Astrocyte (in vitro differentiated cells and primary cell): ENCODE results near the gene HESX1. TPM values are rescaled to one million over a fixed set of nuclear protein-coding genes. Genes with fewer than 3 reads are reported as not detected.

ENCODE experiments used
- DNase-seq: peaks from one replicate; pipeline ENCODE4 v3.0.0-alpha.2; 2010; ENCODE audit warnings: low read depth
- FAIRE-seq: peaks from 2 replicates; lab custom pipeline; 2011; peaks lifted over from hg19 to GRCh38; lab: Jason Lieb, UNC
- H2AFZ ChIP-seq: 2 replicates; pipeline ENCODE4 v1.6.0; 2012; ENCODE audit warnings: low read depth, low read length, inconsistent platforms
- H3K27ac ChIP-seq: 2 replicates; pipeline ENCODE4 v1.5.1; 2011; ENCODE audit warnings: low read depth, low read length, inconsistent platforms
- H3K27me3 ChIP-seq: 2 replicates; pipeline ENCODE4 v1.6.0; 2011; ENCODE audit warnings: low read length, inconsistent platforms; ENCODE audit not compliant: insufficient read depth
- H3K36me3 ChIP-seq: 2 replicates; pipeline ENCODE4 v1.5.1; 2011; ENCODE audit warnings: low read length, inconsistent platforms; ENCODE audit not compliant: insufficient read depth
- H3K4me1 ChIP-seq: 2 replicates; pipeline ENCODE4 v1.5.1; 2011; ENCODE audit warnings: low read length, inconsistent platforms; ENCODE audit not compliant: insufficient read depth
- H3K4me2 ChIP-seq: 2 replicates; pipeline ENCODE4 v1.6.0; 2012; ENCODE audit warnings: low read length, inconsistent platforms
- H3K4me3 ChIP-seq: 2 replicates; pipeline ENCODE4 v1.5.1; 2011; ENCODE audit warnings: low read depth, mild to moderate bottlenecking, low read length, inconsistent platforms; ENCODE audit not compliant: insufficient read depth
- H3K79me2 ChIP-seq: 2 replicates; pipeline ENCODE4 v1.6.0; 2012; ENCODE audit warnings: mild to moderate bottlenecking, low read length, inconsistent platforms; ENCODE audit not compliant: insufficient read depth
- H3K9ac ChIP-seq: 2 replicates; pipeline ENCODE4 v1.6.0; 2012; ENCODE audit warnings: mild to moderate bottlenecking, low read length, inconsistent platforms
- H3K9me3 ChIP-seq: 2 replicates; pipeline ENCODE4 v1.5.1; 2012; ENCODE audit warnings: low read depth, mild to moderate bottlenecking, low read length, inconsistent platforms; ENCODE audit not compliant: insufficient read depth
- H4K20me1 ChIP-seq: 2 replicates; pipeline ENCODE4 v1.6.0; 2012; ENCODE audit warnings: low read length, inconsistent platforms; ENCODE audit not compliant: insufficient read depth
- H3K27ac Mint-ChIP-seq: one replicate; pipeline ENCODE4 v1.8.0; 2021; ENCODE audit warnings: mild to moderate bottlenecking, mixed read lengths; ENCODE audit not compliant: unreplicated experiment
- H3K27me3 Mint-ChIP-seq: one replicate; pipeline ENCODE4 v1.8.0; 2021; ENCODE audit warnings: low read depth, mixed read lengths; ENCODE audit not compliant: unreplicated experiment
- H3K36me3 Mint-ChIP-seq: one replicate; pipeline ENCODE4 v1.8.0; 2021; ENCODE audit warnings: low read depth, mixed read lengths; ENCODE audit not compliant: unreplicated experiment
- H3K4me1 Mint-ChIP-seq: one replicate; pipeline ENCODE4 v1.8.0; 2021; ENCODE audit warnings: low read depth, mixed read lengths; ENCODE audit not compliant: unreplicated experiment
- H3K4me3 Mint-ChIP-seq: one replicate; pipeline ENCODE4 v1.8.0; 2021; ENCODE audit warnings: mild to moderate bottlenecking, moderate library complexity, mixed read lengths; ENCODE audit not compliant: unreplicated experiment
- H3K9me3 Mint-ChIP-seq: one replicate; pipeline ENCODE4 v1.8.0; 2021; ENCODE audit warnings: mild to moderate bottlenecking, mixed read lengths; ENCODE audit not compliant: unreplicated experiment
- EZH2 ChIP-seq: IDR thresholded peaks from 2 replicates; pipeline ENCODE4 v1.6.1; 2012; ENCODE audit warnings: mild to moderate bottlenecking, low read length, inconsistent platforms; ENCODE audit not compliant: insufficient read depth
- total RNA-seq: library from RNA; stranded (reverse); gene quantifications from 2 replicates; pipeline ENCODE4 v1.2.1, GENCODE V29; 2021
- TF ChIP-seq, protein P1 (sequence below): IDR thresholded peaks from 2 replicates; pipeline ENCODE4 v1.5.1; 2011; ENCODE audit warnings: low read depth, mild to moderate bottlenecking, inconsistent platforms, low read length, moderate library complexity; ENCODE audit not compliant: insufficient read depth

Gene HESX1
- total RNA-seq, 1 donor from 2014 or later: 1.1 TPM

DNA sequence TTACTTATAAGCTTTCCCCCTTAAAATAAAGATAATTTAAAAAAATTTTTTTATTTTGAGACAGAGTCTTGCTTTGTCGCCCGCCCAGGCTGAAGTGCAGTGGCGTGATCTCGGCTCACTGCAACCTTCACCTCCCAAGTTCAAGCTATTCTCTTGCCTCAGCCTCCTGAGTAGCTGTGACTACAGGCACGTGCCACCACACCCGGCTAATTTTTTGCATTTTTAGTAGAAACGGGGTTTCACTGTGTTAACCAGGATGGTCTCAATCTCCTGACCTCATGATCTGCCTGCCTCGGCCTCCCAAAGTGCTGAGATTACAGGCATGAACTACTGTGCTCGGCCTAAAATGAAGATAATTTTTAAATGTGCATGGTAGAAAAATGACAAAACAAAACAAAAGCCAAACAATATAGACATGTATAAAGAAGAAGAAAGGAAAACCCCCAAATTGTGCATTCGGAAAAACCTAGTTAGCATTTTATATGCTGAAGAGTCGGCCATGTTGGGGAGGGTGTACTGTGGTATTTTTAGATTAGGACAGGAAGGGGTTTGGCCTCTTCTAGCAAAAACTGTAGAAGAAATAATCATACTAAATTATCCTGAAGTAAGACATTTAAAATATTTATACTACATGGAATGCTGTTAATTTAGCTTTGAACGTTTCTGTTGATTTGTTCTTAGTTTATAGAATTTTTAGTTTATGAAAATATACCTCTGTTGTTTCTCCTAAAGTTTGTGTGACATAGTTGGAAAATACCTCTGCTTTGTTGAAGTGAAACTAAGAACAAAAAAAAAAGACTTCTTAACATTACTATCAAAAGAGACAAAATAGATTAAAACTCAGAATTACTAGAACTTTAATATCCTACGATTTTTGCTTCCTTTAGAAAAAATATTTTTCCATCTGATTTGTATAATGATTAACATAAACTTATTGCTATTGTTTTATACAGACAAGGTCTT lies 35.1 kb upstream of the HESX1 start:
- peaks cover 10% of the 10 kb centered on the region for H3K36me3 ChIP-seq
- no peak overlapping the region for H3K27ac ChIP-seq
- H3K9me3 Mint-ChIP-seq: no peaks in the 10 kb centered on the region
- no peak overlapping the region for H3K9ac ChIP-seq
- H2AFZ ChIP-seq: no peak overlapping the region
- H3K27me3 Mint-ChIP-seq: no peaks in the 10 kb centered on the region
- FAIRE-seq (no peak), DNase-seq (no peak)
- H3K4me2 ChIP-seq: no peak overlapping the region
- H3K79me2 ChIP-seq: peaks cover 56% of the 10 kb centered on the region
- H3K27ac Mint-ChIP-seq: no peak overlapping the region
- no peaks in the 10 kb centered on the region for H3K4me1 Mint-ChIP-seq
- TF ChIP-seq, protein P1, sequence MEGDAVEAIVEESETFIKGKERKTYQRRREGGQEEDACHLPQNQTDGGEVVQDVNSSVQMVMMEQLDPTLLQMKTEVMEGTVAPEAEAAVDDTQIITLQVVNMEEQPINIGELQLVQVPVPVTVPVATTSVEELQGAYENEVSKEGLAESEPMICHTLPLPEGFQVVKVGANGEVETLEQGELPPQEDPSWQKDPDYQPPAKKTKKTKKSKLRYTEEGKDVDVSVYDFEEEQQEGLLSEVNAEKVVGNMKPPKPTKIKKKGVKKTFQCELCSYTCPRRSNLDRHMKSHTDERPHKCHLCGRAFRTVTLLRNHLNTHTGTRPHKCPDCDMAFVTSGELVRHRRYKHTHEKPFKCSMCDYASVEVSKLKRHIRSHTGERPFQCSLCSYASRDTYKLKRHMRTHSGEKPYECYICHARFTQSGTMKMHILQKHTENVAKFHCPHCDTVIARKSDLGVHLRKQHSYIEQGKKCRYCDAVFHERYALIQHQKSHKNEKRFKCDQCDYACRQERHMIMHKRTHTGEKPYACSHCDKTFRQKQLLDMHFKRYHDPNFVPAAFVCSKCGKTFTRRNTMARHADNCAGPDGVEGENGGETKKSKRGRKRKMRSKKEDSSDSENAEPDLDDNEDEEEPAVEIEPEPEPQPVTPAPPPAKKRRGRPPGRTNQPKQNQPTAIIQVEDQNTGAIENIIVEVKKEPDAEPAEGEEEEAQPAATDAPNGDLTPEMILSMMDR: no peak
- no peak for TF ChIP-seq EZH2
- no peaks in the 10 kb centered on the region for H3K4me1 ChIP-seq
- no peak overlapping the region for H3K4me3 ChIP-seq
- H3K27me3 ChIP-seq: no peaks in the 10 kb centered on the region
- H3K4me3 Mint-ChIP-seq: no peak overlapping the region
- H4K20me1 ChIP-seq: peaks cover 24% of the 10 kb centered on the region
- peaks cover 8% of the 10 kb centered on the region for H3K36me3 Mint-ChIP-seq
- no peaks in the 10 kb centered on the region for H3K9me3 ChIP-seq

- Histone ChIP-seq H3K27me3 (no peaks in the 10 kb centered on the region), H3K4me3 (no peak overlapping the region), H4K20me1 (peaks cover 34% of the 10 kb centered on the region), H3K36me3 (peaks cover 10% of the 10 kb centered on the region), H2AFZ (no peak overlapping the region), H3K9me3 (no peaks in the 10 kb centered on the region), H3K4me1 (peaks cover 8% of the 10 kb centered on the region), H3K9ac (no peak overlapping the region), H3K79me2 (peaks cover 67% of the 10 kb centered on the region), H3K4me2 (no peak overlapping the region), H3K27ac (no peak overlapping the region)
- FAIRE-seq: no peak
- H3K4me1 Mint-ChIP-seq: peaks cover 2% of the 10 kb centered on the region
- H3K9me3 Mint-ChIP-seq: no peaks in the 10 kb centered on the region
- no peak for DNase-seq
- no peak overlapping the region for H3K4me3 Mint-ChIP-seq
- no peak overlapping the region for H3K27ac Mint-ChIP-seq
- H3K27me3 Mint-ChIP-seq: no peaks in the 10 kb centered on the region
- peaks cover 6% of the 10 kb centered on the region for H3K36me3 Mint-ChIP-seq
- TF ChIP-seq EZH2: no peak
- TF ChIP-seq, protein P1: no peak
Measured at GRCh38 chr3:57233799-57234198, 34.0 kb upstream of the HESX1 start.

DNA sequence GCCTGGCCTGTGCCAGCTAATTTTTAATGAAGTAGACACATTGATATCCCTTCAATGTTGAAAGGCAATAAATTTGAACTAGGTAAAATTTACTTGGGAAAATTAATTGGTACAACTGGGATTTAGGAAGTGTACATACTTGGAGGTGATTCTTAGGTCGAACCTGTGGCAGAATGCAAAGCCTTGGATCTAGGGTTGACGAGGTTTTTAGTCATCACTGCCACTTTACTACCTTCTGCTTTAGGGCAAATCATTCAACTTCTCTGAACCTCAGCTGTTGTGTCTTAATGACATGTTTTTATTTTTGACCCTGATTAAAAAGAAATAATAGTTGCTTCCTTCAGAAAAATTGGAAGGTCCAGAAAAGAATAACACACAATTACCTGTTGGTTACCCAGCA lies 30.2 kb upstream of the HESX1 start:
- Mint-ChIP-seq H3K9me3 (no peaks in the 10 kb centered on the region), H3K36me3 (peaks cover 1% of the 10 kb centered on the region), H3K27ac (no peak overlapping the region), H3K27me3 (no peaks in the 10 kb centered on the region), H3K4me1 (peaks cover 4% of the 10 kb centered on the region), H3K4me3 (no peak overlapping the region)
- Histone ChIP-seq H3K36me3 (no peaks in the 10 kb centered on the region), H3K9me3 (no peaks in the 10 kb centered on the region), H3K4me1 (peaks cover 18% of the 10 kb centered on the region), H2AFZ (no peak overlapping the region), H3K9ac (no peak overlapping the region), H3K4me3 (no peak overlapping the region), H3K27ac (no peak overlapping the region), H3K79me2 (peaks cover 62% of the 10 kb centered on the region), H4K20me1 (peaks cover 38% of the 10 kb centered on the region), H3K4me2 (no peak overlapping the region), H3K27me3 (no peaks in the 10 kb centered on the region)
- DNase-seq (no peak), FAIRE-seq (no peak)
- TF ChIP-seq EZH2: no peak
- TF ChIP-seq, protein P1: no peak
